Epidermal melanocyte (primary cell): ENCODE measurements around the gene WDR72.

Experiments
- DNase-seq: peaks from one replicate; pipeline ENCODE4 v3.0.0; 2011; ENCODE audit warnings: low spot score; ENCODE audit not compliant: insufficient read length

The WDR72 gene

GRCh38 chr15:53535886-53536285 lies 223.6 kb downstream of the WDR72 start:
- DNase-seq = no peak

- DNase-seq = no peak
Observed at GRCh38 chr15:53534105-53534839, 225.2 kb downstream of the WDR72 start.

- DNase-seq = no peak
Observed at GRCh38 chr15:53530761-53531160, 228.7 kb downstream of the WDR72 start.

- DNase-seq = no peak
Observed at GRCh38 chr15:53527996-53528395, 231.5 kb downstream of the WDR72 start.

GRCh38 chr15:53525894-53526293 lies 233.6 kb downstream of the WDR72 start:
- no peak for DNase-seq

GRCh38 chr15:53522991-53523390 lies 236.5 kb downstream of the WDR72 start:
- no peak for DNase-seq

GRCh38 chr15:53520996-53521395 lies 238.5 kb downstream of the WDR72 start:
- DNase-seq = no peak

GRCh38 chr15:53513431-53513830 lies 246.0 kb downstream of the WDR72 start:
- no peak for DNase-seq

- no peak for DNase-seq
Observed at GRCh38 chr15:53512029-53512428, 247.4 kb downstream of the WDR72 start.

- no peak for DNase-seq
Observed at GRCh38 chr15:53511175-53511574, 248.3 kb downstream of the WDR72 start.

- DNase-seq = no peak
Observed at GRCh38 chr15:53506370-53506769, 253.1 kb downstream of the WDR72 start.

- DNase-seq = no peak
Observed at GRCh38 chr15:53498996-53499395, 260.5 kb downstream of the WDR72 start.

- no peak for DNase-seq
Observed at GRCh38 chr15:53490341-53490740, 269.1 kb downstream of the WDR72 start.

GRCh38 chr15:53482055-53482454 lies 277.4 kb downstream of the WDR72 start:
- DNase-seq = no peak

- no peak for DNase-seq
Observed at GRCh38 chr15:53477981-53478766, 281.3 kb downstream of the WDR72 start.

GRCh38 chr15:53473886-53474285 lies 285.6 kb downstream of the WDR72 start:
- no peak for DNase-seq

- DNase-seq = no peak
Observed at GRCh38 chr15:53473435-53473834, 286.0 kb downstream of the WDR72 start.

GRCh38 chr15:53472883-53473282 lies 286.6 kb downstream of the WDR72 start:
- DNase-seq = no peak

- no peak for DNase-seq
Observed at GRCh38 chr15:53472210-53472609, 287.3 kb downstream of the WDR72 start.

- no peak for DNase-seq
Observed at GRCh38 chr15:53470743-53471142, 288.7 kb downstream of the WDR72 start.

- DNase-seq = no peak
Observed at GRCh38 chr15:53469422-53469821, 290.0 kb downstream of the WDR72 start.
